T-helper 1 cell treated with Interleukin-12 subunit alpha and Interleukin-12 subunit beta and Interleukin-4 antibody, amounts not matched to agents 30 ng/mL and 1 ng/mL, for 36 hours (primary cell): ENCODE measurements around the gene KCNK10. TPM values are rescaled to one million over a fixed set of nuclear protein-coding genes. Genes with fewer than 3 reads are reported as not detected.

ENCODE experiments used
- intact Hi-C: fragments of 100-400 bp; cut with micrococcal nuclease; formaldehyde crosslinking; loops from one replicate; pipeline ENCODE4 v1.15.1; 2024
- total RNA-seq: library from RNA; stranded (reverse); gene quantifications from 2 replicates; pipeline ENCODE4 v1.2.3, GENCODE V29; 2022

KCNK10 gene, protein sequence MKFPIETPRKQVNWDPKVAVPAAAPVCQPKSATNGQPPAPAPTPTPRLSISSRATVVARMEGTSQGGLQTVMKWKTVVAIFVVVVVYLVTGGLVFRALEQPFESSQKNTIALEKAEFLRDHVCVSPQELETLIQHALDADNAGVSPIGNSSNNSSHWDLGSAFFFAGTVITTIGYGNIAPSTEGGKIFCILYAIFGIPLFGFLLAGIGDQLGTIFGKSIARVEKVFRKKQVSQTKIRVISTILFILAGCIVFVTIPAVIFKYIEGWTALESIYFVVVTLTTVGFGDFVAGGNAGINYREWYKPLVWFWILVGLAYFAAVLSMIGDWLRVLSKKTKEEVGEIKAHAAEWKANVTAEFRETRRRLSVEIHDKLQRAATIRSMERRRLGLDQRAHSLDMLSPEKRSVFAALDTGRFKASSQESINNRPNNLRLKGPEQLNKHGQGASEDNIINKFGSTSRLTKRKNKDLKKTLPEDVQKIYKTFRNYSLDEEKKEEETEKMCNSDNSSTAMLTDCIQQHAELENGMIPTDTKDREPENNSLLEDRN
- not detected in 2 replicates for total RNA-seq

DNA sequence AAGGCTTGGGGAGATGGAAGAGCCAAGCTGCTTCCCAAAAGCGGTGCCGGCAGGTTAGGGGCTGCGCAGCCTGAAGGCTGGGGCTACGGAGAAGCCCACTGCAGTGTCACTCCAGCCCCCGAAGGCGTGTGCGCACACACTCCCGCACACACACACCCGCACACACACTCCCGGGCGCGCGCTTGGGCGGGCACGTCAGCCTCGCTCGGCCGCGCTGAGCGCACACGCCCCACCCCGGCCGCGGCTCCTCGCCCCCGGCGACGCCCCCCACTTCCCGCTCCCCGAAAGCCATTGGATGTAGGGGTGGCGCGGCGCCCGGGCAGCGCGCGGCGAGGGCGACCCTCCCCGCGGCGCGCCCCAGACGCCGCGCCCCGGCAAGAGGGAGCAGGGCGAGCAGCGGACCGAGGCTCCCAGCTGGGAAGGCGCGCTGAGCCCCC, at the start of gene KCNK10:
Gene KCNK10, minus strand, starts transcription at position 184 of the 437 bp plus-strand sequence. CDS start 471 bp downstream, outside the sequence.
- intact Hi-C loops: no loop called here

- intact Hi-C loops: no loop called here
Observed at GRCh38 chr14:88369496-88369895, 46.4 kb upstream of the KCNK10 start.

- intact Hi-C loops: no loop called here
Observed at GRCh38 chr14:88364710-88365413, 41.8 kb upstream of the KCNK10 start.

- intact Hi-C loops: no loop called here
Observed at GRCh38 chr14:88363644-88364043, 40.6 kb upstream of the KCNK10 start.

- intact Hi-C loops: no loop called here
Observed at GRCh38 chr14:88359500-88359899, 36.4 kb upstream of the KCNK10 start.

- intact Hi-C loops: no loop called here
Observed at GRCh38 chr14:88354358-88354757, 31.3 kb upstream of the KCNK10 start.

DNA sequence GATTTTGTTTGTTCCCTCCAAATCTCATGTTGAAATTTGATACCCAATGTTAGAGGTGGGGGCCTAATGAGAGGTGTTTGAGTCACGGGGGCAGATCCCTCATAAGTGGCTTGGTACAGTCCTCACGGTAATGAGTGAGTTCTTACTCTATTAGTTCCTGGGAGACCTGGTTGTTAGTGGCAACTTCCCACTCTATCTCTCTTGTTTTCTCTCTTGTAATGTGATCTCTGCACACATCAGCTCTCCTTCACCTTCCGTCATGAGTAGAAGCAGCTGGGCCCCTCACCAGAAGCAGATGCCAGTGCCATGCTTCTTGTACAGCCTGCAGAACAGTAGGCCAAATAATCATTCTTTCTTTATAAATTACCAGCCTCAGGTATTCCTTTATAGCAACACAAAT, 29.6 kb upstream of the KCNK10 start:
- intact Hi-C loops: no loop called here

DNA sequence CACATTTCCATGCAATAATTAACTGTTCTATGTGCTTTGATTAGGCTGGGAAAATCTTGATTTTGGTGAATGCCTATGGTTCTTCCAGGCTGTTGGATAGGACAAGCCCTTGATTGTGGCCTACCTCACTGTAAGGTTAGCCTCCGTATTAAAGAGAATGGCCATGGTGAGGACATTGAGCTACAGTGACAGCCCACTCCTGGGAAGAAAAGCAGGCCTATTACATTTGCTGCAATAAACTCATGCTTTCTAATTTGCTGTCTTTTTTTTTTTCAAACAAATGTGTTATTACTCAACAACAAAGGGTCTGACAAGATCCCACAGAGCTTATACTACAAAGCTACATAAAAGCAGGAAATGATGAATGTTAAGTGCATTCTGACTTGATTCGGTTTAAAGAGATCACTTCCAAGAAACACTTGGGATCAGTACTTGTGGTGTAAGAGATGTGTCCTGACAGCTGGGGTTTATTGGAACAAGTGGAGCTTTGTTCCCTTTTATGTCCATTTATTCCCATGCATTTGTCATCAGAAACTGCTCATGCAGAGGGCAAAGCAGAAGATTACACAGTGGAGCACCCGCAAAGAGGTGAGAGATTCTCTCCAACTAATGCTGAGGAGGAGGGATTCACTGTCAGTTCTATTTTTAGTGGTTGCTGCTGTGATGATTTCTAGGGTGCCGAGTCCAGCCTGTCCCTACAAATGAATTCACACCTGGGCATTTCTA, 29.1 kb upstream of the KCNK10 start:
- intact Hi-C loops: no loop called here

GRCh38 chr14:88348546-88348945, 25.5 kb upstream of the KCNK10 start:
- intact Hi-C loops: no loop called here

- intact Hi-C loops: no loop called here
Observed at GRCh38 chr14:88346048-88346639, 23.1 kb upstream of the KCNK10 start.

GRCh38 chr14:88342980-88343379, 19.9 kb upstream of the KCNK10 start:
- intact Hi-C loops: no loop called here

- intact Hi-C loops: no loop called here
Observed at GRCh38 chr14:88340357-88340756, 17.3 kb upstream of the KCNK10 start.

DNA sequence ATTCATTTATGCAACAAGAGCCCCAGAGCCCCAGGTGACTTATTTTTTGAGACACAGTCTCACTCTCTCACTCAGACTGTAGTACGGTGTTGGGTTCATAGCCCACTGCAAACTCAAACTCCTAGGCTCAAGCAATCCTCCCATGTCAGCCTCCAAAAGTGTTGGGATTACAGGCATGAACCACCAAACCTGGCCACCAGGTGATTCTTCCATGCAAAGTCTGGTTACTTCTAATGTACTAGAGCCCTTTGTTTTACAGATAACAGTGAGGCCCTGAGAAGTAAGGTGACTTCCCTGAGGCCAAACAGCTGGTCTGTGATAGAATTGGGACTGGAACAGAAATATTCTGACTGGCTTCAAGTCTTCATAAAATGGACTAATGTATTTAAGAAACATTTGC, 10.0 kb upstream of the KCNK10 start:
- intact Hi-C loops: no loop called here

DNA sequence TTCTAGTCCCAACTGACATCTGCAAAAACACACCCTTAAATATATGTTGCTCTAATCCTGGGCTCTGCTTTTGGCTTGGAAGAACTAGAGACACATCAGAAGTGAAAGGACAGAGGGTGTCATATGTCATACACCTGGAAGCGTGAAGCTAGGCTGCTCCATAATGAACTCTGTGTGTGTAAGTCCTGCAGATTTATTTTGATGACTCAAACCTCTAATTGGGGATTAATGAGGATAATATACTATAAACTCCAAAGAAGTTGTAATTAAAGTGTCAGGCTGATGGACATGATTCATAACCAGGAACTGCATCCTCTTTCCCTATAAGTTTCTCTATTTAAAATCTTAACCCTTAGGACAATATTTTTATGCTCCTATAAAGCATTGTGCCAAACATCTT, 4.4 kb upstream of the KCNK10 start:
- intact Hi-C loops: no loop called here

DNA sequence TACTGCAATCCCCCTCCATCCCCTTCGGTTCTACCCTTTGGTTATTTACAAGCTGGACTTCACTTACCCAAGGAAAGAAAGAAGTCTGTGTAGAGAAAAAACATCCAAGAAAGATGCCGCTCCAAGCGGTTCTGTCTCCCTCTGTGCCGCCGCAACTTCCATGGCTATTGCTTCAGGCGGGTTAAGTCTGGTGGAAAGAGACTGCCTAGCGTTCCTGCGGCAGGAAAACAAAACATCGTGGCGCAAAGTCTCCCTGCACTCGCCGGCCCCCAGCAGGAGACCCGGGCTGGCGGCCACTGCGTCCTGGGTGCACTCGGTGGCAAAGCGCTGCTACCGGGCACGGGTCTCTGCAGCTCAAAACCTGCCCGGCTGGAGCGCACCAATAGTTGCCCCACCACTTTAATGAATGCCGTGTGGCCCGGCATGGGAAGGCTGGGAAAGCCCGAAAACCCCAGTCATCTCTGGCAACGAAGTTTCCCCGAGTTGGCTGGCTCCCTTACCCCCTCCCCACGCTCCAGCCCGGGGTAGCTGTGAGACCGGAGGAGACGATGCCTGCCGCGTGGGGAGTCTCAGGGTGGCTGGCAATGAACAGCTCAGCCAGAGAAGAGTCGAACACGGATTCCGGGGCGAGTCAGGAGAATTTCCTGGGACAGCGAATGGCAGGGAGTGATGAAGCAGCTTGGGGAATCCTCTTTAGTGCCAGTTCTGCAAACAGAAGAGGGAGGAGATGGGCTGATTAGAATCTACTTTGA, 3.5 kb upstream of the KCNK10 start:
- intact Hi-C loops: no loop called here

DNA sequence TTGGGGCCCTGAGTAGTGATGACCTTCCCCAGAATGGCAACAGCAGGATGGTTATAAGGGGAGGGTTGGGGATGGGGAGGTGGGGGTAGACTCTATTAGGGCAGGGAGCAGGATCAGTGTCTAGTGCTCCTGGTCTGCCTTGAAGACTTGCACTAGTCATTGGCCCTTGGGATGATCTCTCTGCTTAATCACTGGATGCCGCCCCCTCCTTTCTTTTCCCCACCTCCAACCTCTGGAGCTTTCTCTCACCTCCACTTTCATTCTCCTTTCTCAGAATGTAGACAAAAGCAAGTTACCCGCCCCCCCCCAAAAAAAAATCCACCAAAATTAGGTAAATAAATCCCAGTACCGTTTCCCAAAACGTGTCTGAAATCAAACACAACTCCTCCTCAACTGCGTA, 2.8 kb upstream of the KCNK10 start:
- intact Hi-C loops: no loop called here

- intact Hi-C loops: no loop called here
Observed at GRCh38 chr14:88324930-88325329, 1.9 kb upstream of the KCNK10 start.

DNA sequence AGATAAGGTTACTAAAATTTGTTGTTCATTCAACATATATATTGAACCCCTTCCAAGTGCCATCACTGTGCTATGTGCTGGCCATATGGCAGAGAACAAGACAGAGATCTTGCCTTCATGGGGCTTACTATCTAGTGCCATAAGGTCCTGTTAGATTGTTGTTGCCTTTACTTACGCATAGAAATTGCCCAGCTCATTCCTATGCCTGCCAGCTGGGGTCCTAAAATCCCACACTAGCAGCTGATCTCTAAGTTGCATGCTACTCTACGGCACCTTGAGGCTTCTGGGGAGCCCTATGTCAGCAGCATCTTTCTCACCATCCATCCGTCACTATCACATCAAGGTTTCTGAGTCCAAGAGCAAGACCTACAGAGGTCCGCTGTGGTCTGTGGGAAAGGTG, 1.4 kb upstream of the KCNK10 start:
- intact Hi-C loops: no loop called here

DNA sequence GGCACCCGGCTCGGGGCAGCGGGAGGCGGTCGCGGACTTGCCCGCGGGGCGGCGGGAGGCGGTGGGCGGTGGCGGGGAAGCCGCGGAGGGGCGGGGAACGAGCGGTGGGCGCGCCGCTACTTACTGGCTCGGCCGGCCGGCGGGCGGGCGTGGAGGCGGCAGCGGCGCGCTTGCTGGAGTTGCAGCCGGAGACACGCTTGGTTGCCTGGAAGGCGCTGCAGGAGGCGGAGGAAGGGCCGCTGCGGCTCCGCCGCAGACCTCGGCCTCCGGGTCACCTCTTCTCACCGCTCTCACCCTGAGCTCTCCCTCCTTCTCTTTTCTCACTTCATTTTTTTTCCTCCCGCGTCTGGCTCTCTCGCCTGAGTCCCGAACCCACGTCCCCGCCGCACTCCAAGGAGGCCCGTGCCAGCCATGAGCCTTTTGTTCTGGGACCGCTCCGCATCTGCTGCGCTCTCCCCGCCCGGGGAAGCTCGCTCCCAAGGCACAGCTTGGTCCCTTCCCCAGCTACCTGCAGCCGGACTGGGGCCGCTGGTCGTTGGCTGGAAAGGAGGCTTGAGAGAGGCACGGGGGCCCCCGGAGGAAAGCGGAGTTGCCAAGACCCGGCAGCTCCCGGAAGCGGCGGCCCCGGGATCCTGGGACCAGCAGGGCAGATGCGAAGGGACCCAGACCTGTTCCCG, 592 bp upstream of the KCNK10 start:
- intact Hi-C loops: no loop called here

DNA sequence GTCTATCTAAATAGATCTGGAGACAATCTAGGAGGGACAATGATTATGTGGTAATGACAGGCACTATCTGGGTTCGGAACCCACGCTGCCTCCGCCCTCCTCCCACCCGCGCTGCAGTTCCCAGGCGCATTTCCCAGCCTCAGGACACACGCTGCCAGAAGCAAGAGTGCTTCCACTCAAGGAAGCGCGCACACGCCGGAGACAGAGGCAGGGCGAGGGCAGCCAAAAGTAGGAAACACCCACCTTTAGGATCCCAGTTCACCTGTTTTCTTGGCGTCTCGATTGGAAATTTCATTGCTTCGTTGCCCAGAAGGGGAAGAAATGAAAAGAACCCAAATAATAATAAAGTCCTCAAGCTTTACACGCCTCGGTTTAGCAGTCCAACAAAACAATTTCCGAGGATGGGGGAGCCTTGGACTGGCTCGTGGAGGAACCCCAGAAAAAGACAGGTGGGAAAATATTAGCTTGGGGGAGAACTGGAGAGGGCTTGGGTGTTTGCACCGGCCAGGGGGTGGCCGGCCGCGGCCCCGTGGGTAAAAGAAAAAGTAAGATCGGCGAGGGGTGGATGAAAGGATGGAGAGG, 474 bp downstream of the KCNK10 start:
- intact Hi-C loops: no loop called here
